ENCODE measurements around the gene KLHL14. TPM values are rescaled to one million over a fixed set of nuclear protein-coding genes. Genes with fewer than 3 reads are reported as not detected.

The KLHL14 gene
- total and polyA plus RNA-seq, 10 of the 15 experiments (the other 5 are each of a cell fraction or from before 2014, with no cell fraction given): 0.03 to 0.05 TPM; not detected in 8

- H3K9ac ChIP-seq (ENCODE audit: control insufficient read depth, insufficient read depth, low read length): no peak overlapping the region
- H4K20me1 ChIP-seq (ENCODE audit: control insufficient read depth, insufficient read depth): no peaks in the 10 kb centered on the region
- intact Hi-C loops (cut with micrococcal nuclease; ENCODE audit: unreplicated experiment) (loop anchor here (10.0 kb wide), 1 partner anchor 308 kb away; no protein-coding TSS in a partner anchor), in situ Hi-C loops (cut with MboI) (loop anchor here (25.0 kb wide), 1 partner anchor 220 kb away; no protein-coding TSS in a partner anchor)
- no peaks in the 10 kb centered on the region for H3K79me2 ChIP-seq (ENCODE audit: control insufficient read depth, insufficient read depth, low read length)
- H2AFZ ChIP-seq (ENCODE audit: control insufficient read depth, low read depth, low read length): no peak overlapping the region
- H3K9me3 ChIP-seq (replicated peaks; ENCODE audit: control insufficient read depth, insufficient read depth, low read length): no peaks in the 10 kb centered on the region
- no peak overlapping the region for H3K4me3 ChIP-seq
- no TSS peak for BruUV-seq (replicated peaks)
- no peaks in the 10 kb centered on the region for H3K36me3 ChIP-seq (ENCODE audit: control insufficient read depth in 2 of 2, insufficient read depth in 2 of 2, low read length in 1 of 2)
- 23% methylated on average over 4 of the region's 4 CpGs for WGBS (ENCODE audit: insufficient coverage, insufficient replicate concordance, low lambda C conversion rate, missing lambda C conversion rate)
- DNase-seq (ENCODE audit: low read depth, low spot score) (no peak), ATAC-seq (no peak), FAIRE-seq (peak; percentile 47)
- no peaks in the 10 kb centered on the region for H3K4me1 ChIP-seq (ENCODE audit: control insufficient read depth, insufficient read depth, low read length)
- ChIA-PET RAD21 (ENCODE audit: unreplicated experiment) (no interaction called here), CTCF (interaction anchor here (0.8 kb wide), 1 partner anchor 214 kb away, joined by 4 read pairs; no protein-coding TSS in a partner anchor), SMC1A (ENCODE audit: uncharacterized antibody, unreplicated experiment) (no interaction called here), POLR2A (no interaction called here)
- TF ChIP-seq RELB (IDR thresholded peaks at IDR 0.05; ENCODE audit: low read depth): no peak
- no peak for TF ChIP-seq HDAC2 (IDR thresholded peaks at IDR 0.05)
- no peak for TF ChIP-seq RFX5 (IDR thresholded peaks at IDR 0.05; ENCODE audit: low read depth, low read length)
- TF ChIP-seq BACH1 (IDR thresholded peaks at IDR 0.05; ENCODE audit: borderline replicate concordance): no peak
- H3K4me2 ChIP-seq (ENCODE audit: control insufficient read depth, insufficient read depth): no peak overlapping the region
- no peaks in the 10 kb centered on the region for H3K27me3 ChIP-seq (replicated peaks in 1 of 2; ENCODE audit: control insufficient read depth in 2 of 2, insufficient read depth in 2 of 2, low read length in 1 of 2)
- no peak overlapping the region for H3K27ac ChIP-seq (ENCODE audit: control insufficient read depth, insufficient read depth)
These were observed 55.7 kb downstream of the KLHL14 start for GRCh38 chr18:32717126-32717525.

GRCh38 chr18:32714571-32715148 is 58.2 kb downstream of the KLHL14 start:
- Histone ChIP-seq H3K9me3 (replicated peaks; ENCODE audit: control insufficient read depth, insufficient read depth, low read length) (no peaks in the 10 kb centered on the region), H3K27ac (ENCODE audit: control insufficient read depth, insufficient read depth) (no peak overlapping the region), H3K4me1 (ENCODE audit: control insufficient read depth, insufficient read depth, low read length) (no peaks in the 10 kb centered on the region), H3K27me3 (replicated peaks in 1 of 2; ENCODE audit: control insufficient read depth in 2 of 2, insufficient read depth in 2 of 2, low read length in 1 of 2) (no peaks in the 10 kb centered on the region), H3K4me2 (ENCODE audit: control insufficient read depth, insufficient read depth) (no peak overlapping the region), H4K20me1 (ENCODE audit: control insufficient read depth, insufficient read depth) (no peaks in the 10 kb centered on the region), H3K36me3 (ENCODE audit: control insufficient read depth in 2 of 2, insufficient read depth in 2 of 2, low read length in 1 of 2) (no peaks in the 10 kb centered on the region), H3K4me3 (no peak overlapping the region), H3K9ac (ENCODE audit: control insufficient read depth, insufficient read depth, low read length) (no peak overlapping the region), H3K79me2 (ENCODE audit: control insufficient read depth, insufficient read depth, low read length) (no peaks in the 10 kb centered on the region), H2AFZ (ENCODE audit: control insufficient read depth, low read depth, low read length) (no peak overlapping the region)
- CTCF ChIA-PET: interaction anchor here (0.6 to 1.9 kb wide), 16 partner anchors 8 to 517 kb away, joined by 3 to 9 read pairs (median 4); no protein-coding TSS in a partner anchor
- WGBS (ENCODE audit: insufficient coverage, insufficient replicate concordance, low lambda C conversion rate, missing lambda C conversion rate): 0% methylated on average over 4 of the region's 4 CpGs
- TF ChIP-seq TAF1 (IDR thresholded peaks at IDR 0.05; ENCODE audit: borderline replicate concordance, low read depth, low read length) (no peak), KDM1A (IDR thresholded peaks at IDR 0.05; ENCODE audit: borderline replicate concordance) (no peak), SMC3 (IDR thresholded peaks at IDR 0.05; ENCODE audit: borderline replicate concordance, low read length) (peak; percentile 79; the same call in 1 of the 2 replicates), RAD21 (IDR thresholded peaks at IDR 0.05; ENCODE audit: insufficient read depth, low read depth, low read length) (peak; percentile 92), YY1 (IDR thresholded peaks at IDR 0.05; ENCODE audit: low read depth, low read length) (peak; percentile 47; the same call in 1 of the 2 replicates), CTCF (IDR thresholded peaks at IDR 0.05 in 2 of 3, conservative IDR thresholded peaks at IDR 0.05 in 1 of 3; ENCODE audit: control insufficient read depth in 2 of 3, extremely low read depth in 1 of 3, insufficient read depth in 1 of 3, low read depth in 3 of 3, low read length in 3 of 3) (peak; percentile 86 to 88 (median 87))
- SMC1A ChIA-PET (ENCODE audit: uncharacterized antibody, unreplicated experiment): interaction anchor here (0.7 to 2.5 kb wide), 4 partner anchors 13 to 215 kb away, joined by 3 to 8 read pairs (median 4); no protein-coding TSS in a partner anchor
- no TSS peak for BruUV-seq (replicated peaks)
- RAD21 ChIA-PET (ENCODE audit: unreplicated experiment): interaction anchor here (0.6 to 1.1 kb wide), 3 partner anchors 10 to 216 kb away, joined by 3 to 5 read pairs (median 3); no protein-coding TSS in a partner anchor
- in situ Hi-C loops (cut with MboI) (loop anchor here (25.0 kb wide), 1 partner anchor 223 kb away; no protein-coding TSS in a partner anchor), intact Hi-C loops (cut with micrococcal nuclease; ENCODE audit: unreplicated experiment) (loop anchor here (1.0 to 10.0 kb wide), 2 partner anchors 216 to 310 kb away; no protein-coding TSS in a partner anchor)
- ATAC-seq (peak; percentile 91), DNase-seq (ENCODE audit: low read depth, low spot score) (peak; percentile 12), FAIRE-seq (peak; percentile 78)
- POLR2A ChIA-PET: no interaction called here

Measured in GM12878 (cell line).